Dendritic cell treated with granulocyte-macrophage colony-stimulating factor and Interleukin-4, amounts not matched to agents 40 ng/mL and 50 ng/mL, for 4 days (primary cell): ENCODE measurements around the gene TFAP2C.
"Not testable (repeated sequence)": the region's sequence is repeated elsewhere in the genome, so short reads cannot be mapped to it uniquely, and the experiment has no call there.

Experiments
- H3K27ac Mint-ChIP-seq: one replicate; pipeline ENCODE4 v1.8.0; 2022; ENCODE audit warnings: mild to moderate bottlenecking, mixed read lengths
- H3K27me3 Mint-ChIP-seq: one replicate; pipeline ENCODE4 v1.8.0; 2022; ENCODE audit warnings: mild to moderate bottlenecking, mixed read lengths
- H3K36me3 Mint-ChIP-seq: one replicate; pipeline ENCODE4 v1.8.0; 2022; ENCODE audit warnings: low read depth, mixed read lengths
- H3K4me1 Mint-ChIP-seq: one replicate; pipeline ENCODE4 v1.8.0; 2022; ENCODE audit warnings: low read depth, mixed read lengths
- H3K4me3 Mint-ChIP-seq: one replicate; pipeline ENCODE4 v1.8.0; 2022; ENCODE audit warnings: mild to moderate bottlenecking, moderate library complexity, mixed read lengths
- H3K9me3 Mint-ChIP-seq: one replicate; pipeline ENCODE4 v1.8.0; 2022; ENCODE audit warnings: mixed read lengths
- intact Hi-C: fragments of 100-400 bp; cut with micrococcal nuclease; formaldehyde crosslinking; loops from one replicate; pipeline ENCODE4 v1.15.0; 2022

Gene TFAP2C

GRCh38 chr20:56646599-56646998, 17.5 kb downstream of the TFAP2C start:
- no peaks in the 10 kb centered on the region for H3K9me3 Mint-ChIP-seq
- no peaks in the 10 kb centered on the region for H3K36me3 Mint-ChIP-seq
- peaks cover 5% of the 10 kb centered on the region for H3K27me3 Mint-ChIP-seq
- no peak overlapping the region for H3K27ac Mint-ChIP-seq
- intact Hi-C loops: no loop called here
- H3K4me1 Mint-ChIP-seq: no peaks in the 10 kb centered on the region
- no peak overlapping the region for H3K4me3 Mint-ChIP-seq

- no peak overlapping the region for H3K27ac Mint-ChIP-seq
- H3K36me3 Mint-ChIP-seq: no peaks in the 10 kb centered on the region
- intact Hi-C loops: no loop called here
- H3K27me3 Mint-ChIP-seq: peaks cover 7% of the 10 kb centered on the region
- no peaks in the 10 kb centered on the region for H3K9me3 Mint-ChIP-seq
- no peak overlapping the region for H3K4me3 Mint-ChIP-seq
- H3K4me1 Mint-ChIP-seq: no peaks in the 10 kb centered on the region
Observed at GRCh38 chr20:56653211-56653610, 24.1 kb downstream of the TFAP2C start.

DNA sequence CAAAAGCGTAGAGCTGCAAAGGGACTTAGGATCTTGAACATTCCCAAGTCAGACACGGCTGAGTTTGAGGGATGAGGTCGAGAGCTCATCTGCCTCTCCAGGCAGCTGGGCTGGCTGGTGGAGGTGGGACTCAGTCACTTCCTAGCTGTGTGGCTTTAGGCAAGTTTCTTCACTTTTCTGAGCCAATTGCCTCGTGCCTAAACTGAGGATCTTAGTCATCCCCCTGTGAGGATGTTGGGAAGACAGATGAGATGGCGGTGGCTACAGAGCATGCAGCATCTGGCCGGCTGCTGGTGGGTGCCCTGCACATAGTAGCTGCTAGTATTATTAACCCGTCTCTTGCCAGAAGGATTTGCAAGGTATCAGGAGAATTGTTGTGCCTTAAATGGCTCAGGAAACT, 27.5 kb downstream of the TFAP2C start:
- no peaks in the 10 kb centered on the region for H3K9me3 Mint-ChIP-seq
- H3K4me1 Mint-ChIP-seq: no peaks in the 10 kb centered on the region
- intact Hi-C loops: no loop called here
- H3K36me3 Mint-ChIP-seq: no peaks in the 10 kb centered on the region
- H3K27me3 Mint-ChIP-seq: peaks cover 6% of the 10 kb centered on the region
- no peak overlapping the region for H3K27ac Mint-ChIP-seq
- H3K4me3 Mint-ChIP-seq: no peak overlapping the region

DNA sequence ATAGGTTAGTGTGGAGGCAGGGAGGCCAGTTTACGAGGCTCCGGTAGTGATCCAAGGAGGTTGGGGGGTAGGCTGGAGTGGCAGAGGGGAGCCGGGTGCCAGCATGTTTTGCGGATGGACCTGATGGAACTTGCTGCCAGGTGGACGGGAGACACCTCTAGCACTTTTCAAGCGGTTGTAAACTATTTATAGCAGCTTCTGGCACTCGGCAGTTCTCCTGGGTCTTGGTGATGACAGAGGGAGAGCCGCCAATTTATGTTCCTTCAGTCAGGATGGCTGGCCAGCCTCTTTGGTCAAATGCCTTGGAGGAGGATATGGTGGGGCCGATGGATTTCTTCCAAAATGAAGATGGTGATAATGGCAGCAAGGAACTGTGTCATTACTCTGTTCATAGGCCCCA, 28.8 kb downstream of the TFAP2C start:
- Mint-ChIP-seq H3K36me3 (no peaks in the 10 kb centered on the region), H3K4me1 (no peaks in the 10 kb centered on the region), H3K9me3 (no peaks in the 10 kb centered on the region), H3K27me3 (peaks cover 2% of the 10 kb centered on the region), H3K4me3 (no peak overlapping the region), H3K27ac (no peak overlapping the region)
- intact Hi-C loops: no loop called here

GRCh38 chr20:56658341-56658947, 29.3 kb downstream of the TFAP2C start:
- H3K36me3 Mint-ChIP-seq, H3K27me3 Mint-ChIP-seq, H3K27ac Mint-ChIP-seq, H3K9me3 Mint-ChIP-seq, H3K4me3 Mint-ChIP-seq, H3K4me1 Mint-ChIP-seq, intact Hi-C loops: not testable (repeated sequence)

DNA sequence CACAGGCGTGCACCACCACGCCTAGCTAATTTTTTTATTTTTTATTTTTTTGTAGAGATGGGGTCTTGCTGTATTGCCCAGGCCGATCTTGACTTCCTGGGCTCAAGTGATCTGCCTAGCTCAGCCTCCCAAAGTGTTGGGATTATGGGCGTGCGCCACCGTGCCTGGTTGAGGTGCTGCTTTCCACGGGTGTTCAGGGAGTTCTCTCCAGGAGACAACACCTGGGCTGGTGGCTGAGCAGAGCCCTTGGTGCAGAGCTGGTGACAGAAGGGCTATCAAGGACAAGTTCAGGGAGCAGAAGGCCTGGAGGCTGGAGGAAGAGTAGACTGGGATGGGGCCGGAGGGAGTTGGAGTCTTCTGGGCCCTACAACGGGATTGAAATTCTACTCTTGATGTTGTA, 34.6 kb downstream of the TFAP2C start:
- no peaks in the 10 kb centered on the region for H3K4me1 Mint-ChIP-seq
- H3K27me3 Mint-ChIP-seq: peaks cover 2% of the 10 kb centered on the region
- H3K4me3 Mint-ChIP-seq: no peak overlapping the region
- H3K9me3 Mint-ChIP-seq: no peaks in the 10 kb centered on the region
- intact Hi-C loops: no loop called here
- no peaks in the 10 kb centered on the region for H3K36me3 Mint-ChIP-seq
- no peak overlapping the region for H3K27ac Mint-ChIP-seq

- Mint-ChIP-seq H3K9me3 (no peaks in the 10 kb centered on the region), H3K4me3 (no peak overlapping the region), H3K4me1 (no peaks in the 10 kb centered on the region), H3K27ac (no peak overlapping the region), H3K27me3 (peaks cover 2% of the 10 kb centered on the region), H3K36me3 (no peaks in the 10 kb centered on the region)
- intact Hi-C loops: no loop called here
Observed at GRCh38 chr20:56664796-56665195, 35.7 kb downstream of the TFAP2C start.

- Mint-ChIP-seq H3K27ac (no peak overlapping the region), H3K4me1 (no peaks in the 10 kb centered on the region)
Observed at GRCh38 chr20:56665806-56666205, 36.7 kb downstream of the TFAP2C start.

GRCh38 chr20:56673450-56673849, 44.3 kb downstream of the TFAP2C start:
- Mint-ChIP-seq H3K27me3 (no peaks in the 10 kb centered on the region), H3K9me3 (no peaks in the 10 kb centered on the region)

More at GRCh38 chr20:56665806-56666205, 36.7 kb downstream of the TFAP2C start:
- intact Hi-C loops: no loop called here
- no peaks in the 10 kb centered on the region for H3K9me3 Mint-ChIP-seq
- H3K27me3 Mint-ChIP-seq: peaks cover 2% of the 10 kb centered on the region
- no peaks in the 10 kb centered on the region for H3K36me3 Mint-ChIP-seq
- no peak overlapping the region for H3K4me3 Mint-ChIP-seq

DNA sequence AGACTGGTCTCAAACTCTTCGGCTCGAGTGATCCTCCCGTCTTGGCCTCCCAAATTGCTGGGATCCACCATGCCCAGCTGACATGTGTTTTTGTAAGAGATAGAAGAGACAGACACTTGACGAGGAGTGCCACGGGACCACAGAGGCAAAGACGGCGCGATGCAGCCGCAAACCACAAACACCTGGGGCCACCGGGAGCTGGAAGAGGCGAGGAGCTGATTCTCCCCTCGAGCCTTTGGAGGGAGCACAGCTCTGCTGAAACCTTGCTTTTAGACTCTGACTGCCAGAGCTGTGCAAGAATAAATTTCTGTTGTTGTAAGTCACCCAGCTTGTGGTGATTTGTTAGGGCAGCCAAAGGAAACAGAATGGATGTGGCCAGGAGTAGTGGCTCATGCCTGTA, 46.9 kb downstream of the TFAP2C start:
- Mint-ChIP-seq H3K27me3 (peaks cover 1% of the 10 kb centered on the region), H3K4me3 (no peak overlapping the region), H3K4me1 (no peaks in the 10 kb centered on the region), H3K27ac (no peak overlapping the region), H3K9me3 (no peaks in the 10 kb centered on the region), H3K36me3 (no peaks in the 10 kb centered on the region)
- intact Hi-C loops: no loop called here

More at GRCh38 chr20:56673450-56673849, 44.3 kb downstream of the TFAP2C start:
- Mint-ChIP-seq H3K4me3 (no peak overlapping the region), H3K27ac (no peak overlapping the region), H3K4me1 (no peaks in the 10 kb centered on the region), H3K36me3 (no peaks in the 10 kb centered on the region)
- intact Hi-C loops: no loop called here

DNA sequence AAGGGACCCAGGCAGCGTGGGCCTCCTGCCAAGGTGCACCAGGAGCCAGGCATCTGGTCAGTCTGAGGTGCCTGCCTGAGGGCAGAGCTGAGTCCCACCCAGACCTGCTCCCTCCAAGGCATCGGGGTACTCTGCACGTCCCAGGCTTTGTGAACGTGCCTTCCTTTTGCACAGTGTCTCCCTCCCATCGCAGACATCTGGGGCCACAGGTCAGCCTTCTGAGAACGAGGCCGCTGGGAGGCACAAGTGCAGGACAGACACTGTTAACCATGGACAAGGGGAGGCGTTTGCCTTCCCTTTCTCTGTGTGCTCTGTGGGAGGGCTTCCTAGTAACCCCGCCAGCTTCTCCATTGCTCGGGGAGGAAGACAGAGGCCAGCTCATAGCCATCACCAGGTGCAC, 47.6 kb downstream of the TFAP2C start:
- no peak overlapping the region for H3K4me3 Mint-ChIP-seq
- no peaks in the 10 kb centered on the region for H3K36me3 Mint-ChIP-seq
- H3K9me3 Mint-ChIP-seq: no peaks in the 10 kb centered on the region
- H3K27ac Mint-ChIP-seq: no peak overlapping the region
- no peaks in the 10 kb centered on the region for H3K4me1 Mint-ChIP-seq
- intact Hi-C loops: no loop called here
- peaks cover 1% of the 10 kb centered on the region for H3K27me3 Mint-ChIP-seq

GRCh38 chr20:56683077-56683865, 54.2 kb downstream of the TFAP2C start:
- no peak overlapping the region for H3K27ac Mint-ChIP-seq
- intact Hi-C loops: no loop called here
- no peaks in the 10 kb centered on the region for H3K4me1 Mint-ChIP-seq
- H3K4me3 Mint-ChIP-seq: no peak overlapping the region
- no peaks in the 10 kb centered on the region for H3K9me3 Mint-ChIP-seq
- H3K27me3 Mint-ChIP-seq: peaks cover 1% of the 10 kb centered on the region
- H3K36me3 Mint-ChIP-seq: no peaks in the 10 kb centered on the region

- intact Hi-C loops: no loop called here
- Mint-ChIP-seq H3K27ac (no peak overlapping the region), H3K4me1 (no peaks in the 10 kb centered on the region), H3K9me3 (no peaks in the 10 kb centered on the region), H3K27me3 (peaks cover 2% of the 10 kb centered on the region), H3K36me3 (no peaks in the 10 kb centered on the region), H3K4me3 (no peak overlapping the region)
Observed at GRCh38 chr20:56685879-56686278, 56.8 kb downstream of the TFAP2C start.

DNA sequence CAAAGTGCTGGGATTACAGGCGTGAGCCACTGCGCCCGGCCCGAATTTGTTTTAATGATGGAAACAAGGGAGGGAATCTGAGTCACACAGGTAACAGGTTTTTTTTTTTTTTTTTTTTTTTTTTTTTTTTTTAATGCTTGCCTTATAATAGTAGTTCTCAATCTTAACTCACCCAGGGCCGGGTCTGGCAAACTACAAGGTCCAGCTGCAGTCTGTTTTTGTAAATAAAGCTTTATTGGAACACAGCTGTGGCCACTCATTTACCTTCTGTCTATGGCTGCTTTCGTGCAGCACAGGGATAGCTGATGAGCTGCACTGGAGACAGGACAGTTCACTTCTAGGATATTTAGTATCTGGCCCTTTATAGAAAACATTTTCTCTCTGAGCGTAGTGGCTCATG, 58.0 kb downstream of the TFAP2C start:
- no peak overlapping the region for H3K27ac Mint-ChIP-seq
- H3K9me3 Mint-ChIP-seq: no peaks in the 10 kb centered on the region
- intact Hi-C loops: no loop called here
- no peaks in the 10 kb centered on the region for H3K36me3 Mint-ChIP-seq
- no peak overlapping the region for H3K4me3 Mint-ChIP-seq
- no peaks in the 10 kb centered on the region for H3K4me1 Mint-ChIP-seq
- H3K27me3 Mint-ChIP-seq: peaks cover 2% of the 10 kb centered on the region

DNA sequence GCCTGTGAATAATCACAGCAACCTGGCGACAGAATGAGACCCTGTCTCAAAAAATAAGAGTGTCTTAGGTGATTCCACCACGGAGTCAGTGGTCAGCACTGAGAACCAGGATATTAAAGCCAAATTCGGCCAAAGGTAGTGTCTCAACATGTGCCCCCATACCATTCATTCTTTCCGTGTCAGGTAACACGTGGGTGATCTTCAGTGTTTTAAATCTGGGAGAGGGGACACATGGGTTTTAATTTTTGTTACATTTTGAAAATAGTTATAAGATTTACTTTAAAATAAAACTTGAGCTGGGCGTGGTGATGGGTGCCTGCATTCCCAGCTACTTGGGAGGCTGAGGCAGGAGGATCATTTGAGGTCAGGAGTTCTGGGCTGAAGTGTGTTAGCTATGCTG, 59.0 kb downstream of the TFAP2C start:
- no peak overlapping the region for H3K27ac Mint-ChIP-seq
- H3K36me3 Mint-ChIP-seq: no peaks in the 10 kb centered on the region
- intact Hi-C loops: no loop called here
- H3K4me1 Mint-ChIP-seq: no peaks in the 10 kb centered on the region
- H3K9me3 Mint-ChIP-seq: no peaks in the 10 kb centered on the region
- H3K27me3 Mint-ChIP-seq: peaks cover 2% of the 10 kb centered on the region
- no peak overlapping the region for H3K4me3 Mint-ChIP-seq
